K562 treated with DMSO at 1 percent for 4 hours (cell line): ENCODE results near the gene FAM8A1. TPM values are rescaled to one million over a fixed set of nuclear protein-coding genes. Genes with fewer than 3 reads are reported as not detected.

Experiments
- total RNA-seq: library from RNA; unstranded; fragments of 300-600 nt; gene quantifications from 2 replicates; pipeline ENCODE4 v1.2.3, GENCODE V29; 2022; ENCODE audit not compliant: insufficient read depth

The FAM8A1 gene
- total RNA-seq, result 16.7 and 22.2 TPM in 2 replicates

GRCh38 chr6:17599877-17600526 is at the start of gene FAM8A1:
Gene FAM8A1 (plus strand): TSS chr6:17600302. CDS start chr6:17600410, 108 bp downstream.

Other genes with a start within 250 kb of the FAM8A1 start
- not detected in 2 replicates for gene CAP2, start 206.7 kb upstream of the FAM8A1 start, total RNA-seq
- 31.1 and 36.7 TPM in 2 replicates for gene NUP153, start 106.6 kb downstream of the FAM8A1 start, total RNA-seq